Measurements from ENCODE around the gene IL6ST.

IL6ST gene

DNA sequence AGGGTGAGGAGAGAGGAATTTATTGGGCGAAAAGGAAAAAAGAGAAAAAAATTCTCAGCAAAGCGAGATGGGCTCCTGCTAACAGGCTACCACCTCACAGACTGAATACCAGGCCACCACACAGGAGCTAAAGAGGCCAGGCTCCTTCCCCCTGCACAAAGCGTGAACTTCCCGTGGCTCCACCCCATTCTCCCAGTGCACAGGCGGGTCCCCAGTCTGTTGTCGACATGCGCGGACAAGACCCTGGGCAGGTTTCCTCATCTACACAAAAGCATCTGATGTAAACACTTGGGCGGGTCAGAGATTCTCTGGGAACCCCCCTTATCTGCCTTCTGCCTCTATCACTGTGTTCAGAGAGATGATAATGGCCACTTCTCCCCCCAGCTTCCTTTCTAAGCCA is 109.4 kb downstream of the IL6ST start:
- DNase-seq (ENCODE audit: low read depth in 2 of 2) = no peak
- no peak overlapping the region for H3K4me3 ChIP-seq (replicated peaks in 1 of 2; ENCODE audit: low read depth in 2 of 2, low read length in 2 of 2)
- TF ChIP-seq, protein P1, sequence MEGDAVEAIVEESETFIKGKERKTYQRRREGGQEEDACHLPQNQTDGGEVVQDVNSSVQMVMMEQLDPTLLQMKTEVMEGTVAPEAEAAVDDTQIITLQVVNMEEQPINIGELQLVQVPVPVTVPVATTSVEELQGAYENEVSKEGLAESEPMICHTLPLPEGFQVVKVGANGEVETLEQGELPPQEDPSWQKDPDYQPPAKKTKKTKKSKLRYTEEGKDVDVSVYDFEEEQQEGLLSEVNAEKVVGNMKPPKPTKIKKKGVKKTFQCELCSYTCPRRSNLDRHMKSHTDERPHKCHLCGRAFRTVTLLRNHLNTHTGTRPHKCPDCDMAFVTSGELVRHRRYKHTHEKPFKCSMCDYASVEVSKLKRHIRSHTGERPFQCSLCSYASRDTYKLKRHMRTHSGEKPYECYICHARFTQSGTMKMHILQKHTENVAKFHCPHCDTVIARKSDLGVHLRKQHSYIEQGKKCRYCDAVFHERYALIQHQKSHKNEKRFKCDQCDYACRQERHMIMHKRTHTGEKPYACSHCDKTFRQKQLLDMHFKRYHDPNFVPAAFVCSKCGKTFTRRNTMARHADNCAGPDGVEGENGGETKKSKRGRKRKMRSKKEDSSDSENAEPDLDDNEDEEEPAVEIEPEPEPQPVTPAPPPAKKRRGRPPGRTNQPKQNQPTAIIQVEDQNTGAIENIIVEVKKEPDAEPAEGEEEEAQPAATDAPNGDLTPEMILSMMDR (IDR thresholded peaks at IDR 0.05; ENCODE audit: low read depth, low read length) = no peak
